HG02623 (cell line): ENCODE results near the gene CLCN6.

Experiments used
- ATAC-seq: cut with Tn5 transposase; IDR thresholded peaks from one replicate; pipeline ENCODE4 v1.9.1; 2021; ENCODE audit warnings: moderate library complexity; ENCODE audit not compliant: unreplicated experiment

CLCN6 gene

GRCh38 chr1:11823366-11824137 is 17.6 kb downstream of the CLCN6 start:
- no peak for ATAC-seq

GRCh38 chr1:11825131-11825530 is 19.1 kb downstream of the CLCN6 start:
- ATAC-seq = no peak

- ATAC-seq = no peak
These were observed 21.0 kb downstream of the CLCN6 start for GRCh38 chr1:11826946-11827345.

GRCh38 chr1:11828511-11828910 is 22.5 kb downstream of the CLCN6 start:
- ATAC-seq = no peak

- no peak for ATAC-seq
These were observed 26.1 kb downstream of the CLCN6 start for GRCh38 chr1:11831945-11832725.

GRCh38 chr1:11833497-11833896 is 27.5 kb downstream of the CLCN6 start:
- no peak for ATAC-seq

GRCh38 chr1:11833900-11834299 is 27.9 kb downstream of the CLCN6 start:
- ATAC-seq = no peak

- ATAC-seq = no peak
These were observed 29.6 kb downstream of the CLCN6 start for GRCh38 chr1:11835441-11836225.

GRCh38 chr1:11836955-11837766 is 31.2 kb downstream of the CLCN6 start:
- no peak for ATAC-seq

- no peak for ATAC-seq
These were observed 31.9 kb downstream of the CLCN6 start for GRCh38 chr1:11837767-11838348.

GRCh38 chr1:11838349-11839272 is 32.6 kb downstream of the CLCN6 start:
- no peak for ATAC-seq

GRCh38 chr1:11839727-11840705 is 34.0 kb downstream of the CLCN6 start:
- no peak for ATAC-seq

- no peak for ATAC-seq
These were observed 35.5 kb downstream of the CLCN6 start for GRCh38 chr1:11841245-11842153.

GRCh38 chr1:11842154-11843041 is 36.4 kb downstream of the CLCN6 start:
- ATAC-seq = no peak

- no peak for ATAC-seq
These were observed 39.8 kb downstream of the CLCN6 start for GRCh38 chr1:11845641-11846335.
